IMR-90 (cell line): ENCODE data around the gene MED13.
A peak's percentile ranks its signal among the peaks of the same experiment; 100 is the strongest.

ENCODE experiments used
- BHLHE40 ChIP-seq: fragments of 150-350 bp; IDR thresholded peaks from 2 replicates; pipeline ENCODE4 v1.6.1; 2016; ENCODE audit warnings: mild to moderate bottlenecking, low read depth, low read length
- FOS ChIP-seq: fragments of 150-350 bp; IDR thresholded peaks from 2 replicates; pipeline ENCODE4 v1.6.1; 2016; ENCODE audit warnings: low read depth, low read length
- MXI1 ChIP-seq: IDR thresholded peaks from 2 replicates; pipeline ENCODE4 v1.6.1; 2012; ENCODE audit warnings: low read depth, mild to moderate bottlenecking, low read length, moderate library complexity, borderline replicate concordance
- POLR2A ChIP-seq: IDR thresholded peaks from 2 replicates; pipeline ENCODE4 v1.6.1; 2012; ENCODE audit warnings: mild to moderate bottlenecking, low read depth, low read length
- RAD21 ChIP-seq: IDR thresholded peaks from 2 replicates; pipeline ENCODE4 v1.6.1; 2012; ENCODE audit warnings: low read length, improper control_type of control experiment
- RFX5 ChIP-seq: IDR thresholded peaks from 2 replicates; pipeline ENCODE4 v1.8.0; 2012; ENCODE audit warnings: low read depth, mild to moderate bottlenecking, low read length, moderate library complexity
- SMC3 ChIP-seq: fragments of 150-350 bp; IDR thresholded peaks from 2 replicates; pipeline ENCODE4 v1.6.1; 2016; ENCODE audit warnings: low read depth, mild to moderate bottlenecking, antibody characterized with exemption, low read length, moderate library complexity
- USF2 ChIP-seq: fragments of 150-350 bp; IDR thresholded peaks from 2 replicates; pipeline ENCODE4 v1.6.1; 2017; ENCODE audit warnings: mild to moderate bottlenecking, antibody characterized with exemption, low read length, low read depth
- TF ChIP-seq, protein P1 (sequence below): conservative IDR thresholded peaks from 2 replicates; pipeline ENCODE4 v1.5.1; 2012; ENCODE audit warnings: mild to moderate bottlenecking, low read depth, low read length, improper control_type of control experiment

DNA sequence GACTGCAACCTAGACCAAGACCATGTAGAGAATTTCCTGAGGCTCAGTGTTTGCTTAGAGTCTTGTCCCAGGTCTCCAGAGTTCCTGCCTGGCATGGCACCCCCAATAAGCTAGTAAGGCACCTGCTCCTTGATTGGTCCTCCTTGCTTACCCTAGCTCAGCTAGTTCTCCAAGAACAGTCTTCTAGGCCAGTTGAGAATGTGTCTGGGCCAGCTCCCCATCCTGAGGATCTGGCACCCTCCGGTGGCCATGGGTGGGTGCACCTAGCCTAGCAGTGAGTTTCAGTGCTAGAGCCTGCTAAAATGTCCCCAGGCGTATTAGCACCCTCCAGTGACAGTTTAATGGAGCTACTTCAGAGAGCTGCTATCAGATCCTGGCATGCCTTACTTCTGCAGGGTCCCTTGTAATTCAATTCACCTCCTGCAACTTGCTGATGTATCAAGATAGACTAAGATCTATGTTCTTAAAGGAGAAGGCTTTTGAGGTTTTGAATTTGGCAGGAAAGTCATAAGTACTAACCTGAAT lies 44.4 kb upstream of the MED13 start:
- TF ChIP-seq, protein P1, sequence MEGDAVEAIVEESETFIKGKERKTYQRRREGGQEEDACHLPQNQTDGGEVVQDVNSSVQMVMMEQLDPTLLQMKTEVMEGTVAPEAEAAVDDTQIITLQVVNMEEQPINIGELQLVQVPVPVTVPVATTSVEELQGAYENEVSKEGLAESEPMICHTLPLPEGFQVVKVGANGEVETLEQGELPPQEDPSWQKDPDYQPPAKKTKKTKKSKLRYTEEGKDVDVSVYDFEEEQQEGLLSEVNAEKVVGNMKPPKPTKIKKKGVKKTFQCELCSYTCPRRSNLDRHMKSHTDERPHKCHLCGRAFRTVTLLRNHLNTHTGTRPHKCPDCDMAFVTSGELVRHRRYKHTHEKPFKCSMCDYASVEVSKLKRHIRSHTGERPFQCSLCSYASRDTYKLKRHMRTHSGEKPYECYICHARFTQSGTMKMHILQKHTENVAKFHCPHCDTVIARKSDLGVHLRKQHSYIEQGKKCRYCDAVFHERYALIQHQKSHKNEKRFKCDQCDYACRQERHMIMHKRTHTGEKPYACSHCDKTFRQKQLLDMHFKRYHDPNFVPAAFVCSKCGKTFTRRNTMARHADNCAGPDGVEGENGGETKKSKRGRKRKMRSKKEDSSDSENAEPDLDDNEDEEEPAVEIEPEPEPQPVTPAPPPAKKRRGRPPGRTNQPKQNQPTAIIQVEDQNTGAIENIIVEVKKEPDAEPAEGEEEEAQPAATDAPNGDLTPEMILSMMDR, result peak; percentile 65
- TF ChIP-seq RFX5 (no peak), MXI1 (no peak), RAD21 (peak; percentile 79), USF2 (no peak), POLR2A (no peak), BHLHE40 (no peak), SMC3 (peak; percentile 61), FOS (no peak)
